Tibial nerve (tissue), 4 donors: Measurements from ENCODE around the gene GPR62. TPM values are rescaled to one million over a fixed set of nuclear protein-coding genes. Genes with fewer than 3 reads are reported as not detected.

Source experiments
- DNase-seq, 2 donors: peaks; one replicate each; pipeline ENCODE4 v3.0.0-alpha.2; 2019; ENCODE audit warnings: low spot score in 2 of 2
- H3K27ac ChIP-seq, 4 donors: fragments of 200-600 bp; sonication (generic) in 3 of 4; one replicate each; pipeline ENCODE4 v1.5.1; 2017 to 2019; ENCODE audit warnings: mild to moderate bottlenecking in 1 of 4
- H3K27me3 ChIP-seq, 2 donors: fragments of 200-600 bp; sonication (generic) in 1 of 2; one replicate each; pipeline versions ENCODE4 v1.5.1 to v1.6.0; 2017 to 2019
- H3K36me3 ChIP-seq, 3 donors: fragments of 200-600 bp; sonication (generic); one replicate each; pipeline ENCODE4 v1.5.1; 2018 to 2019
- H3K4me1 ChIP-seq, 4 donors: fragments of 200-600 bp; sonication (generic) in 3 of 4; one replicate each; pipeline ENCODE4 v1.5.1; 2017 to 2019
- H3K4me3 ChIP-seq, 4 donors: fragments of 200-600 bp; sonication (generic) in 3 of 4; one replicate each; pipeline ENCODE4 v1.5.1; 2017 to 2019; ENCODE audit warnings: mild to moderate bottlenecking in 1 of 4, moderate library complexity in 1 of 4
- H3K9me3 ChIP-seq, 4 donors: fragments of 200-600 bp; sonication (generic) in 3 of 4; one replicate each; pipeline ENCODE4 v1.5.1; 2017 to 2019
- CTCF ChIP-seq, 5 experiments: fragments of 200-600 bp in 3 of 5; fragments of 450-650 bp in 2 of 5; sonication (generic) in 3 of 5; IDR thresholded peaks; one replicate each; pipeline ENCODE4 v1.5.1; 2016 to 2019; ENCODE audit warnings: antibody characterized with exemption in 5 of 5, mild to moderate bottlenecking in 3 of 5, moderate library complexity in 2 of 5
- EP300 ChIP-seq, 2 donors: sonication (generic); formaldehyde crosslinking; IDR thresholded peaks; one replicate each; pipeline ENCODE4 v1.6.1; 2017; ENCODE audit warnings: antibody characterized with exemption in 2 of 2, mild to moderate bottlenecking in 1 of 2
- POLR2A ChIP-seq, 2 donors: fragments of 450-650 bp; IDR thresholded peaks; one replicate each; pipeline ENCODE4 v1.6.1; 2017; ENCODE audit warnings: antibody characterized with exemption in 2 of 2, mild to moderate bottlenecking in 2 of 2, moderate library complexity in 2 of 2
- WGBS, 2 donors: methylation state at CpG; one replicate each; pipeline ENCODE4 v1.1.5; 2018; 5-methylcytosine and 5-hydroxymethylcytosine counted together
- total RNA-seq, 4 donors: library from RNA; depleted of rRNA; stranded (reverse); fragments of >200 nt; gene quantifications; one replicate each; pipeline ENCODE4 v1.1.0, GENCODE V29; 2016

Gene GPR62
- total RNA-seq, 4 donors from 2014 or later: 0.87 to 1.0 TPM; not detected in 2

- 85 to 89% methylated on average over 7 to 8 of the region's 11 CpGs for WGBS, 2 donors
- TF ChIP-seq EP300 (IDR thresholded peaks at IDR 0.05) (no peak), CTCF (IDR thresholded peaks at IDR 0.05) (no peak), POLR2A (IDR thresholded peaks at IDR 0.05) (no peak)
- no peak overlapping the region for H3K27ac ChIP-seq
- H3K36me3 ChIP-seq: peaks cover 0 to 8% (median 0%) of the 10 kb centered on the region in 3 donors
- no peaks in the 10 kb centered on the region for H3K27me3 ChIP-seq
- H3K4me3 ChIP-seq: no peak overlapping the region
- no peaks in the 10 kb centered on the region for H3K9me3 ChIP-seq
- DNase-seq: no peak
- H3K4me1 ChIP-seq: peaks cover 0 to 63% (median 33%) of the 10 kb centered on the region in 4 donors
Measured at GRCh38 chr3:51971350-51971749, 16.2 kb downstream of the GPR62 start.

- Histone ChIP-seq H3K36me3 (peaks cover 0 to 8% (median 0%) of the 10 kb centered on the region in 3 donors), H3K4me3 (peak overlapping the region; percentile 46 to 90 (median 66)), H3K4me1 (peaks cover 0 to 48% (median 24%) of the 10 kb centered on the region in 4 donors), H3K27ac (peak overlapping the region; percentile 82 to 98 (median 91)), H3K27me3 (no peaks in the 10 kb centered on the region), H3K9me3 (no peaks in the 10 kb centered on the region)
- TF ChIP-seq EP300 (IDR thresholded peaks at IDR 0.05) (no peak), CTCF (IDR thresholded peaks at IDR 0.05) (peak in 1 of 5 experiments; percentile 60)
- peak in 1 of 2 donors; percentile 56 for DNase-seq
- 13 to 15% methylated on average over 27 to 30 of the region's 30 CpGs for WGBS, 2 donors
Measured at GRCh38 chr3:51974277-51974962, 19.2 kb downstream of the GPR62 start.

- H3K4me1 ChIP-seq: peaks cover 0 to 44% (median 24%) of the 10 kb centered on the region in 4 donors
- H3K36me3 ChIP-seq: peaks cover 0 to 8% (median 0%) of the 10 kb centered on the region in 3 donors
- WGBS, 2 donors: 0 to 1% methylated on average over 42 to 61 of the region's 63 CpGs
- no peaks in the 10 kb centered on the region for H3K27me3 ChIP-seq
- H3K9me3 ChIP-seq: no peaks in the 10 kb centered on the region
- no peak for DNase-seq
- no peak for TF ChIP-seq EP300 (IDR thresholded peaks at IDR 0.05)
- TF ChIP-seq POLR2A (IDR thresholded peaks at IDR 0.05): peak; percentile 11 to 57
- no peak for TF ChIP-seq CTCF (IDR thresholded peaks at IDR 0.05)
- peak within 1 kb of the TSS; percentile 46 to 90 (median 66) for H3K4me3 ChIP-seq
- peak within 1 kb of the TSS; percentile 82 to 98 (median 91) for H3K27ac ChIP-seq
Measured at GRCh38 chr3:51974963-51975851, 20.0 kb downstream of the GPR62 start, which contains the start of gene ABHD14A. TSS of gene ABHD14A (plus strand) at chr3:51975064. CDS start at chr3:51975136, 72 bp downstream.

- no peaks in the 10 kb centered on the region for H3K27me3 ChIP-seq
- peak in 2 of 5 experiments; percentile 15 to 34 for TF ChIP-seq CTCF (IDR thresholded peaks at IDR 0.05)
- TF ChIP-seq POLR2A (IDR thresholded peaks at IDR 0.05): no peak
- TF ChIP-seq EP300 (IDR thresholded peaks at IDR 0.05): peak; percentile 7 to 21
- H3K4me1 ChIP-seq: peaks cover 0 to 45% (median 24%) of the 10 kb centered on the region in 4 donors
- H3K4me3 ChIP-seq: peak overlapping the region; percentile 46 to 90 (median 66)
- H3K36me3 ChIP-seq: peaks cover 0 to 10% (median 0%) of the 10 kb centered on the region in 3 donors
- 26 to 27% methylated on average over 43 to 44 of the region's 46 CpGs for WGBS, 2 donors
- H3K27ac ChIP-seq: peak overlapping the region; percentile 82 to 98 (median 91)
- peak; percentile 66 to 73 for DNase-seq
- H3K9me3 ChIP-seq: no peaks in the 10 kb centered on the region
Measured at GRCh38 chr3:51975852-51976549, 20.8 kb downstream of the GPR62 start.
